Activated naive CD4-positive, alpha-beta T cell treated with anti-CD3 and anti-CD28 coated beads, Interleukin-2, amount 10 ng/mL, durations not matched to agents 7 days and 5 days (primary cell): Measurements from ENCODE around the gene IFNG-AS1.

Experiments used
- CTCF ChIA-PET: fragments of 350-600 bp; sonication (Branson Sonifier 250); formaldehyde crosslinking; loops from one replicate; lab custom pipeline; 2021; ENCODE audit warnings: antibody characterized with exemption; lab: Charles Lee
- DNase-seq: peaks from one replicate; pipeline ENCODE4 v3.0.0-alpha.2; 2020
- H3K27ac Mint-ChIP-seq: one replicate; pipeline ENCODE4 v1.8.0; 2021; ENCODE audit warnings: mild to moderate bottlenecking, moderate library complexity, mixed read lengths
- H3K27me3 Mint-ChIP-seq: one replicate; pipeline ENCODE4 v1.8.0; 2021; ENCODE audit warnings: mild to moderate bottlenecking, mixed read lengths
- H3K36me3 Mint-ChIP-seq: one replicate; pipeline ENCODE4 v1.8.0; 2021; ENCODE audit warnings: mixed read lengths
- H3K4me1 Mint-ChIP-seq: one replicate; pipeline ENCODE4 v1.8.0; 2021; ENCODE audit warnings: mixed read lengths
- H3K4me3 Mint-ChIP-seq: one replicate; pipeline ENCODE4 v1.8.0; 2021; ENCODE audit warnings: mild to moderate bottlenecking, moderate library complexity, mixed read lengths
- H3K9me3 Mint-ChIP-seq: one replicate; pipeline ENCODE4 v1.8.0; 2021; ENCODE audit warnings: mixed read lengths

The IFNG-AS1 gene

DNA sequence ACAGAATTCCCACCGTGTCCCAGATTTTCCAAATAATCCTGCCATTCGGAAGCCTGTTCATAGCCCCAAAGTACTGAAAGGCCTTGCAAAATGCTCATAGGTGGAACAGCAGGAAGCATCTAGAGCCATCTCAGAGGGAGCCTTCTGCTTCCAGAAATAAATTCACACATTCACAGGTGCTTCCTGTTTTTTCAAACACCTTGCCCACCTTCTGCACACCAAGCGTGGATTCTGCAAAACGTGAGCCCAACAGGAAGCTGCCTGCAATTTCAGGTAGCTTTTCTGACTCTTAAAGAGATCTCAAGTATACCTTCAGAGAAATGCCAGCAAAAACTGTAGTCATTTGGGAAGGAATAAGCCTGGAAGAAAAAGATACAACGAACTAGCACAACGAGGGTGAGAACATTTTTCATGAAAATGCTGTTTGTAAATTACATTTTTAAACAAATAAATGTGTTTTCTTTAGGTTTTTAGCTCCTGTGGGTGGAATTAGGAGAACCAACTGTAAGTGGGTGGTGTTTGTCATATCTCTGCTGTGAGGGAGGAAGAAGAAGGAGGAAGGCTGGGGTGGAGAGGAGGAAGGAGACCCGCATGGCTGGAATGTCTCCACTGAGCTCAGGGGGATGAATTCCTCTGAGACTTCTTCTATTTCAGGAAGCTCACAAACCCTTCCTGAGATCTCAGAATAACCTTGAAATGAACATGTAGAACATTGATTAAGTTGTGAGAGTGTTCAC, at the start of gene IFNG-AS1:
TSS of gene IFNG-AS1 (plus strand) at position 264 of the 737 bp plus-strand sequence.
- CTCF ChIA-PET: interaction anchor here (0.6 to 1.2 kb wide), 4 partner anchors 10 to 78 kb away, joined by 3 to 5 read pairs (median 4); no protein-coding TSS in a partner anchor
- Mint-ChIP-seq H3K36me3 (no peaks in the 10 kb centered on the region), H3K4me3 (peak within 1 kb of the TSS; percentile 48), H3K4me1 (peaks cover 37% of the 10 kb centered on the region), H3K9me3 (peaks cover 4% of the 10 kb centered on the region), H3K27ac (peak within 1 kb of the TSS; percentile 81), H3K27me3 (no peaks in the 10 kb centered on the region)
- DNase-seq: peak; percentile 38

DNA sequence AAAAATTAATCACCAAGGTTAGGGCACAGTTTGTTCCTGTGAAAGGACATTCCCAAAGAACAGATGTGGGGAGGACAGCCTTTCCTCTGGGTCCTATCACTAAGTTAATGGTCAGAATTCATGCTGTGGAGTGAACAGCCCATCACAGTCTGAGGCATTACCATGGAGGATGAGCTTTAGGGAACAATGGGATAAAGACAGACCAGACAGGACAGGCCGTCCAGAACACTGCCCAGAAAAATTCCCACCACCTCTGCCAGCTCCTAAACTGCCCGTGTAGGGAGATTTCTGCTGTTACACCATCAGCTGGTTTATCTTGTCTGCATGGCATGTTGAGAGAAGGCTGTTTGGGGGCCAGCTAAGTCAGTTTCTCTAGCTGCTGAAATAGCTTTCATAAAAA, 49.6 kb upstream of the IFNG-AS1 start:
- Mint-ChIP-seq H3K9me3 (no peaks in the 10 kb centered on the region), H3K36me3 (no peaks in the 10 kb centered on the region), H3K27me3 (peaks cover 3% of the 10 kb centered on the region), H3K4me1 (no peaks in the 10 kb centered on the region), H3K27ac (no peak overlapping the region), H3K4me3 (no peak overlapping the region)
- no peak for DNase-seq
- CTCF ChIA-PET: interaction anchor here (0.8 to 5.6 kb wide), 2 partner anchors 287 to 585 kb away, joined by 3 to 72 read pairs; no protein-coding TSS in a partner anchor

DNA sequence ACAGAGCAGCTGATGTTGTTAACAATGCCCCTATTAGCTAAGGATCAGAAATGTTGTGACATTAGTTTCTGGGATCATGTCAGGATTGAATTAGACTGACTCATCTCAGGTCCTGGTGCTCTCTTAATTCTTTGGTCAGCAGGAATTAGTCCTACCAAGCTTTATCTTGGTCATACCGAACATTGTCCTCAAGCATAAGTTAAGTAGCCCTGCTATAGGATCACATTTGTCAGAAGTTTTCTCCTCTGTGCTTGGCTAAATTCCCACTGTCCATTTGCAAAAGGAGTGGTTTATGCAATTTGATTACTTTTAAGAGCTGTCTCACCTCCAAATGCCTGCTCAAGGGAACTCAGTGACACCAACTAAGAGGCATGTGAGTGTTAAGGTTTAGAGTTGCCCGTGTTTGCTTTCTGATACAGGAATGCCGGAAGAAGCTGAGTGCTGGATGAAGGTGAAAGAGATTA, 48.4 kb upstream of the IFNG-AS1 start:
- DNase-seq: no peak
- Mint-ChIP-seq H3K9me3 (no peaks in the 10 kb centered on the region), H3K27me3 (peaks cover 3% of the 10 kb centered on the region), H3K27ac (no peak overlapping the region), H3K4me3 (no peak overlapping the region), H3K4me1 (no peaks in the 10 kb centered on the region), H3K36me3 (no peaks in the 10 kb centered on the region)
- CTCF ChIA-PET: interaction anchor here (1.7 to 5.6 kb wide), 2 partner anchors 505 to 586 kb away, joined by 3 to 72 read pairs; no protein-coding TSS in a partner anchor

DNA sequence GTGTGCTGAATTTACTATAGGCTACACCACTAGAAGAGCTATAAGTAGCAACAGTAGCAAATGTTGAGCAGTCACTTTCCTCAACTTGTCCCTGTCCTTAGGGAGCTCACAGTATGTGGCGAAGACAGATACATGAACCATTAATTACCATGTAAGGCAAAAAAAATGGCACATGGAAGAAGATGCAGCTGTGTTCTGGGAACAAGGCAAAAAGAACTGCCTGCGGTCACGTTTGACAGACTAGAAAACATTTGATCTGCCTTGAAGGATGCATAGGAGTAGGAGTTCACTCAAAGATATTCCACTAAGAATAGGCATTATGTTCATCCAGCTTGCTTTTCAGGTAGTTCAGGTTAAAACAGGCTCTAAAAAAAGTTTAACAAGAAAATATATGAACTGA, 46.5 kb upstream of the IFNG-AS1 start:
- CTCF ChIA-PET: interaction anchor here (0.7 to 5.6 kb wide), 20 partner anchors 12 to 782 kb away, joined by 3 to 72 read pairs (median 4); partner anchors contain the start of gene IFNG-AS1

DNA sequence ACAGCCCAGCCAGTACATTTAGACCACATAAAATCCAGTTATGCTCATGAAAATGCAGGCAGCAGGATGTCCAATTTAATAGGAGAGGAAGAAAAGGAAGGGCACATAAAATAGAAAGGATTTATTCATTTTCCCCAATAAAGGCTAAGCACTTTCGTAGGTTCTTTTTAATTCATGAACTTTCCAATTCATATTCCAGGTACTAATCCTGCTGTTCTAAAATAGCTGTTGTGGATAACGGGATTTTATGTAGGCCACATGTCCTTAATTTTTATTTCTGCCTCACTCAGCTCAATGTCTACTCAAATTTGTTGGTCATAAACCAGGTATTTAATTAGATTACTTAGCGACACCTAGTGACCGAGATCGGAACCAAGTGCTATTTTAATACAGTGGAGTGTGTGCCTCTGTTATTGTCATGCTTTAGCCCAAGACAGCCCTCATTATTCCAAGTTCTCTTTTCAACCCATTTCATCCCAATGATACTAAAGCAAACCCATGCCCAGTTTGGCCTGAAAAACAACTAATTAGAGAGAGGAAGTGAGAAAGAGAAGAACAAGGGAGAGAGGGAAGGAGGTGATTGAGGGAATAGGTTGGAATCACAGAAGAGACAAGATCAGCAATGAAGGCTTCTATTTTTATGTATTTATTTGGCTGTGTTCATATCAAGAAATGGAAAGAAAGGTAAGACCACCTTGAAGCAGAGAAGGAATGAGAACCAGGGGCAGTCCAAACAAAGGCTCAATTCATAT, 45.9 kb upstream of the IFNG-AS1 start:
- Mint-ChIP-seq H3K9me3 (no peaks in the 10 kb centered on the region), H3K4me3 (no peak overlapping the region), H3K27me3 (peaks cover 3% of the 10 kb centered on the region), H3K27ac (no peak overlapping the region), H3K4me1 (no peaks in the 10 kb centered on the region), H3K36me3 (no peaks in the 10 kb centered on the region)
- CTCF ChIA-PET: interaction anchor here (0.7 to 5.6 kb wide), 21 partner anchors 13 to 782 kb away, joined by 3 to 72 read pairs (median 4); partner anchors contain the start of gene IFNG-AS1
- DNase-seq: peak; percentile 78

More for the DNA sequence above, 46.5 kb upstream of the IFNG-AS1 start:
- Mint-ChIP-seq H3K27ac (no peak overlapping the region), H3K4me1 (no peaks in the 10 kb centered on the region), H3K9me3 (no peaks in the 10 kb centered on the region), H3K4me3 (no peak overlapping the region), H3K36me3 (no peaks in the 10 kb centered on the region), H3K27me3 (peaks cover 3% of the 10 kb centered on the region)
- no peak for DNase-seq

DNA sequence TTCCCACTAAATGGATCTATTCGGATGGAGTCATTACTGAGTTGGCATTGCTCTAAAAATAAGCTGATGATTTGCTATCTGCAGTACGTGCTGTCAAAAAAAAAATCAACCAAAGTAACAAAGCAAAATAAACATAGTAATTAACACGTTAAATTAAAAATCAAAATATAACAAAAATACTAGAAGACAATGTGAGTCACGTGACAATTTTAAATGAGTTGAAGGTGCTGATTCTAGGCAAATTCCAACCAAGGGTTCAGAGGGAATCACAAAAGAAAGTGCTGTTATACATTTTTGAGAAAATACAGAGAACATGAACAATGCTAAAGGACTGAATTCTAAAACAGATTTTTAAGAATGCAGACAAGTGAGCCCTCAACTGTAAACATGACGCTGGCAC, 45.2 kb upstream of the IFNG-AS1 start:
- CTCF ChIA-PET: interaction anchor here (1.3 to 5.6 kb wide), 2 partner anchors 46 to 589 kb away, joined by 3 to 72 read pairs; no protein-coding TSS in a partner anchor
- no peaks in the 10 kb centered on the region for H3K4me1 Mint-ChIP-seq

DNA sequence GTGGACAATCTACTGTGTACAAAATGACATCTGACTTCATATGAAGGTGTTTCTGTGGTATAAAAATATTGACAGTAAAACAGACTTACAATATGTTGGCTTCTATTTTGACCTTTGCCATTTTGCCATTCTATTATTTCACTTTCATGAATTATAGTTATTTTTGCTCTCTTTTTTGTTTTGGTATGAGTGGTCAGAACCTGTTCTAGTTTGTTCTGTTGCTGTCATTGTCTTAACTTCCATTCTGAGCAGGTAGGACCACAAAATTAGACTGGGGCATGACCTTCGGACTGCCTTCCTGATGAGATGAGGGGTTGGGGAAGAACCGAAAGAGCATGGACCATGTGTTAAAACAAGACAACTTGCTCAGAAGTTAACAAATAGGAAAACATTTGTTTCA, 36.5 kb upstream of the IFNG-AS1 start:
- H3K36me3 Mint-ChIP-seq: no peaks in the 10 kb centered on the region
- H3K4me3 Mint-ChIP-seq: no peak overlapping the region
- no peaks in the 10 kb centered on the region for H3K4me1 Mint-ChIP-seq
- H3K9me3 Mint-ChIP-seq: no peaks in the 10 kb centered on the region
- H3K27ac Mint-ChIP-seq: no peak overlapping the region
- CTCF ChIA-PET: no interaction called here
- no peak for DNase-seq
- peaks cover 12% of the 10 kb centered on the region for H3K27me3 Mint-ChIP-seq

More for the DNA sequence above, 45.2 kb upstream of the IFNG-AS1 start:
- DNase-seq: no peak
- H3K27me3 Mint-ChIP-seq: peaks cover 3% of the 10 kb centered on the region
- no peak overlapping the region for H3K27ac Mint-ChIP-seq
- no peak overlapping the region for H3K4me3 Mint-ChIP-seq
- no peaks in the 10 kb centered on the region for H3K9me3 Mint-ChIP-seq
- no peaks in the 10 kb centered on the region for H3K36me3 Mint-ChIP-seq

DNA sequence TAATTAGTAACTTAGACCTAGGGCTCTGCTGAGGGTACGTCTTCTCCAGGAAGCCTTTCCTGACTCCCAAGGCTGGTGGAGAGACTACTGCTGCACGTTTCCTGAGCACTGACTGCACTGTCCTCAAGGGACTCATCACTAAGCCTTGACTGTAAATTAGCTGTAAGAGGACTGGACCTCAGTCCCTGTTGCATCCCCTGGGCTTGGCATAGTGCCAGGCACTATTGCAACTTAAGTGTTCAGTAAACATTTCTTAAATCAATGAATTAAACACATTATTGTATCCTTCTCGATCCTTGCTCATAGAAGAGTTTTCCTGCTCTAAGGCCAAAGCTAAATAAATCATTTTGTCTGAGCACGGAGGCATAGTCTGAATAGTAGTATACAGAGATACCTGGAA, 31.9 kb upstream of the IFNG-AS1 start:
- Mint-ChIP-seq H3K27ac (no peak overlapping the region), H3K27me3 (peaks cover 3% of the 10 kb centered on the region), H3K36me3 (no peaks in the 10 kb centered on the region), H3K4me3 (no peak overlapping the region), H3K4me1 (no peaks in the 10 kb centered on the region), H3K9me3 (no peaks in the 10 kb centered on the region)
- no peak for DNase-seq
- CTCF ChIA-PET: interaction anchor here (0.6 kb wide), 1 partner anchor 604 kb away, joined by 3 read pairs; no protein-coding TSS in a partner anchor

DNA sequence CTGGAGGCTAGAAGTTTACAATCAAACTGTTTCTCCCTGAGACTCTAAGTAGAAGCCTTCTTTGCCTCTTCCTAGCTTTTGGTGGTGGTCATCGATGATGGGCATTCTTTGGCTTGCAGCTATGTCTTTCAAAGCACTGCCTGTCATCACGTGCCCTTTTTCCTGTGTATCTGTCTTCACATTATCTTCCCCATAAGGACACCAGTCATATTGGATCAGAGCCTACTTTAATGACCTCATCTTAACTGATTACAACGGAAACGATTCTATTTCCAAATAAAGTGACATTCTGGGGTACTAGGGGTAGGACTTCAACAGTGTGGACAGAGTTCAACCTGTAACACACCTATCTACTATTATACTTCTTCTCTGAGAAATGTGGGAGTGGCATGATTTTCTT, 31.1 kb upstream of the IFNG-AS1 start:
- H3K4me1 Mint-ChIP-seq: no peaks in the 10 kb centered on the region
- no peak for DNase-seq
- no peak overlapping the region for H3K4me3 Mint-ChIP-seq
- H3K27me3 Mint-ChIP-seq: peaks cover 4% of the 10 kb centered on the region
- no peak overlapping the region for H3K27ac Mint-ChIP-seq
- CTCF ChIA-PET: interaction anchor here (0.6 kb wide), 1 partner anchor 605 kb away, joined by 3 read pairs; no protein-coding TSS in a partner anchor
- H3K9me3 Mint-ChIP-seq: no peaks in the 10 kb centered on the region
- H3K36me3 Mint-ChIP-seq: no peaks in the 10 kb centered on the region

DNA sequence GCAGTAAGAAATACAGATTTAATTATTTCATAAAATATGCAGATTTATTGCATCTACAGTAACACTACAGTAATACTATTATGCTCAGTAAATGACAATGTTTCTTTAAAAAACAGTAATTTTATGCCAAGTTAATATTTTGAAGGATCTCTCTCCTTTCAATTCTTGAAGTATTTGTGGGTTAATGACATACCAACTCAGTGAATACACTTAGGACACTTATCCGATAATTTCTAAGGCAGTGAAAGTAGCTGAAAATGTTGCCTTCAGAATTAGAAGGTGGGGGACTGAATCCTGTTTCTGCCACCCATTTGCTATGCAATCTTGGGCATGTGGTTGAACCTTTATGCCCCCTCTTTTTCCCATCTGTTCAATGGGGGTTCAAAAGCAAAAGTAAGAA, 24.8 kb upstream of the IFNG-AS1 start:
- H3K27ac Mint-ChIP-seq: no peak overlapping the region
- H3K4me1 Mint-ChIP-seq: no peaks in the 10 kb centered on the region
- CTCF ChIA-PET: no interaction called here
- no peaks in the 10 kb centered on the region for H3K36me3 Mint-ChIP-seq
- H3K4me3 Mint-ChIP-seq: no peak overlapping the region
- H3K9me3 Mint-ChIP-seq: no peaks in the 10 kb centered on the region
- peaks cover 4% of the 10 kb centered on the region for H3K27me3 Mint-ChIP-seq
- DNase-seq: no peak

DNA sequence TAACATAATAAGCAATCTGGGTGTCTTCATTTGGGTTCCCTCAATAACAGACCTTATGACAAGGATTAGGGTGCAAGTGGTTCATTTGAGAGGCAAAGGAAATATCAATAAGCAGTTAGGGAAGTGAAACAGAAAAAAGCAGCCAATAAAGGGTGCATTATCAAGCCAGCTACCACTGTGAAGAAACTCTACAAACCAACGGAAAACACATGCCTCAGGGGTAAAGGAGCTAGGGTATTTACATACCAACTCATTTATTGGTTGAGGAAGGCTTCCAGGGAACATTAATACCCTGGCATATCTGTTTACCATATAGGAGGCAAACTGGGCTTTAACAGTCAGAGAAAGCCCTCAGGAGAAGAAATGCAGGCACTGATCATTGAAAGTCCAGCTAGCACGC, 22.7 kb upstream of the IFNG-AS1 start:
- no peak overlapping the region for H3K27ac Mint-ChIP-seq
- peaks cover 4% of the 10 kb centered on the region for H3K27me3 Mint-ChIP-seq
- CTCF ChIA-PET: interaction anchor here (1.3 kb wide), 1 partner anchor 24 kb away, joined by 6 read pairs; no protein-coding TSS in a partner anchor
- no peaks in the 10 kb centered on the region for H3K36me3 Mint-ChIP-seq
- H3K9me3 Mint-ChIP-seq: no peaks in the 10 kb centered on the region
- DNase-seq: no peak
- no peaks in the 10 kb centered on the region for H3K4me1 Mint-ChIP-seq
- H3K4me3 Mint-ChIP-seq: no peak overlapping the region

DNA sequence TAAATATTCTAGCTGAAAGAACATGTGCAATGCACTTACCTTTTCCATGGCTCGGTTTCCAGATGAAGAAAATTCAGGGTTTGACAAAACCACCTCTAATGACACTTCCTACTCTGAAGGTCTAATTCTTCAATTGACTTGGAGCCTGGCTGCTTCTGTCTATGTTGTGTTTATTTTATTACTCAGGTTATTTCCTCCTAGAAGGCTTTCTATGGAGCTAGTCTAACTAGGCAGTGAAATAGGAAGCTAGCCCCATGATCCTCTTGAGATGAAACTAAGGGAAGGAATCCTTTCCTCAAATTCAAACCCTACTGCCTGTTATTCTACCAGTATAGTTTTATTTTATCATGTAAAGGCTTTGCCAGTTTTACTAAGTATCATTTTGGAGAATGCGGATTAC, 20.9 kb upstream of the IFNG-AS1 start:
- H3K9me3 Mint-ChIP-seq: no peaks in the 10 kb centered on the region
- no peaks in the 10 kb centered on the region for H3K4me1 Mint-ChIP-seq
- H3K4me3 Mint-ChIP-seq: no peak overlapping the region
- CTCF ChIA-PET: no interaction called here
- no peaks in the 10 kb centered on the region for H3K27me3 Mint-ChIP-seq
- no peaks in the 10 kb centered on the region for H3K36me3 Mint-ChIP-seq
- DNase-seq: no peak
- no peak overlapping the region for H3K27ac Mint-ChIP-seq

DNA sequence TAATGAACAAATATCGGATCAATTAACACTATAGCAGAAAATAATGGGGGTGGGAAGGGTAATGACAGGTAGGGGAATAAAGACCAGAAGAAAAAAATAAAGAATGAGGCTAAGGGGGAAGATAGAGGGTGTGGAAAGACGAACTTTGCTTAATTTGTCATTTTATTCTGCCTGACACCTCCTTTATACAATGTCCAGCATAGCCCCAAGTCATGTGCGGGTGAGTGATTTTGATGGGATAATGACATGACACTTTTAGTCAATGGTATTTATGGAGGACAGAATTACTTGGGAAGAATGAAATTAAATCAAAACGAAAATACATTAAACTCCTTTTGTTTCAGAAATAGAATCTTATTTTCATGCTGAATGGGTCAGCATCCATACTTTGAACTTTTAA, 20.5 kb upstream of the IFNG-AS1 start:
- Mint-ChIP-seq H3K4me1 (no peaks in the 10 kb centered on the region), H3K9me3 (no peaks in the 10 kb centered on the region), H3K36me3 (no peaks in the 10 kb centered on the region), H3K27ac (no peak overlapping the region), H3K4me3 (no peak overlapping the region), H3K27me3 (no peaks in the 10 kb centered on the region)
- CTCF ChIA-PET: no interaction called here
- DNase-seq: no peak

DNA sequence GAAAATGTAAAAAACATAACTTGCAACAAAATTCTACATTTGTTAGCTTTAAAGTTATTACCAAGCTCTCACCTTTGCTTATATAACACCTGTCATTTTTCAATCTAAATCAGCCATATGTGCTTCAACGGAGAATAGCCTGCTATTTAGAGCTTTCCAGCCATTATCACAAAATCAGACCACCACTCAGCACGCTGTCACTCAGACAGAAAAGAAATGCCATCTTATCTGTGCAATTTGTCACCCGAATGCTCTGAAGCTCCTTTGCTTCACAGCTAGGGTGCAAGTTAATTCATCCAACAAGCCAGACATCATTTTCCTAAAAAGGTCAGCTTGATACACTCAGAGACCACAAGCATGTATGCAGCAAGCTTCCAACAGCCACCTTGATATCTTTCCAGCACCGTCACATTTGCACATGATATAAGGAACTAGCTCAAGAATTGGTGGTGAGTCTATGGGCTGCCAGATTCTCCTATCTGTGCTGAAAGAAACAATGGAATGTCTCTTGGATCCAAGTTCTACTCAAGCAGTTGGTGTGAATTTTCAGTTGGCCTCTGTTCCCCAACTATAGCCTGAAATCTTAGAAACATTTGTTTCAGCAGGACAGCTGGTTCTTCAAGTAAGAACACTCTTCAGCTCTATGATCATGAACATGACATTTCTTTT, 20.0 kb upstream of the IFNG-AS1 start:
- no peaks in the 10 kb centered on the region for H3K9me3 Mint-ChIP-seq
- CTCF ChIA-PET: no interaction called here
- no peaks in the 10 kb centered on the region for H3K36me3 Mint-ChIP-seq
- H3K27ac Mint-ChIP-seq: no peak overlapping the region
- H3K4me1 Mint-ChIP-seq: no peaks in the 10 kb centered on the region
- no peak overlapping the region for H3K4me3 Mint-ChIP-seq
- no peaks in the 10 kb centered on the region for H3K27me3 Mint-ChIP-seq
- DNase-seq: no peak
